SK-N-SH (cell line): ENCODE measurements around the gene XPR1. TPM values are rescaled to one million over a fixed set of nuclear protein-coding genes. Genes with fewer than 3 reads are reported as not detected.

Experiments
- CTCF ChIA-PET: fragments of 300-600, 350-600 bp; formaldehyde crosslinking; extraction: SDS; loops from one replicate; lab custom pipeline; 2021; lab: Yijun Ruan, JAX
- POLR2A ChIA-PET: fragments of 350-600 bp; sonication (Branson Sonifier 250); formaldehyde crosslinking; extraction: SDS; loops from one replicate; lab custom pipeline; 2020; ENCODE audit warnings: antibody characterized with exemption, inconsistent platforms; lab: Yijun Ruan, JAX
- DNase-seq: peaks from one replicate; pipeline ENCODE4 v3.0.0; 2012
- H2AFZ ChIP-seq: fragments of 200-600 bp; sonication (generic); 2 replicates; pipeline ENCODE4 v1.8.1; 2016; ENCODE audit warnings: antibody characterized with exemption, mild to moderate bottlenecking, low read depth
- H3F3A ChIP-seq: fragments of 200-600 bp; sonication (generic); replicated peaks from 2 replicates; pipeline ENCODE3; 2016; ENCODE audit warnings: antibody characterized with exemption, mild to moderate bottlenecking; ENCODE audit not compliant: insufficient read depth
- H3K27ac ChIP-seq, 2 experiments: fragments of 200-500 bp in 1 of 2; fragments of 200-600 bp in 1 of 2; sonication (Bioruptor generic) in 1 of 2; sonication (generic), shearing (Covaris generic) in 1 of 2; 2 replicates each; pipeline versions ENCODE4 v1.5.1 to v1.6.1; 2014 to 2016; ENCODE audit warnings: low read depth in 2 of 2, inconsistent platforms in 1 of 2, low read length in 1 of 2, mild to moderate bottlenecking in 1 of 2, mixed read lengths in 1 of 2
- H3K27me3 ChIP-seq: fragments of 200-600 bp; sonication (generic), shearing (Covaris generic); 2 replicates; pipeline ENCODE4 v1.6.1; 2016; ENCODE audit warnings: mixed run types; ENCODE audit not compliant: insufficient read depth
- H3K36me3 ChIP-seq, 2 experiments: fragments of 200-500 bp in 1 of 2; fragments of 200-600 bp in 1 of 2; sonication (Bioruptor generic) in 1 of 2; sonication (generic) in 1 of 2; replicated peaks in 1 of 2; 2 replicates each; pipeline versions ENCODE3 to v1.5.1; 2014 to 2016; ENCODE audit warnings: low read length in 1 of 2, mild to moderate bottlenecking in 1 of 2; ENCODE audit not compliant: insufficient read depth in 2 of 2, control insufficient read depth in 1 of 2
- H3K4me1 ChIP-seq, 2 experiments: fragments of 200-500 bp in 1 of 2; fragments of 200-600 bp in 1 of 2; sonication (Bioruptor generic) in 1 of 2; sonication (generic), shearing (Covaris generic) in 1 of 2; 2 replicates each; pipeline versions ENCODE4 v1.5.1 to v1.6.1; 2014 to 2016; ENCODE audit warnings: low read depth in 1 of 2, low read length in 1 of 2, mixed run types in 1 of 2; ENCODE audit not compliant: insufficient read depth in 2 of 2, control insufficient read depth in 1 of 2
- H3K4me2 ChIP-seq: fragments of 200-600 bp; sonication (generic), shearing (Covaris generic); 2 replicates; pipeline ENCODE4 v1.6.1; 2017; ENCODE audit warnings: mixed run types
- H3K4me3 ChIP-seq, 2 experiments: fragments of 200-500 bp in 1 of 2; fragments of 200-600 bp in 1 of 2; sonication (Bioruptor generic) in 1 of 2; sonication (generic), shearing (Covaris generic) in 1 of 2; 2 replicates each; pipeline versions ENCODE4 v1.5.1 to v1.8.1; 2014 to 2016; ENCODE audit warnings: low read depth in 2 of 2, inconsistent platforms in 1 of 2, low read length in 1 of 2, mild to moderate bottlenecking in 1 of 2, mixed read lengths in 1 of 2, moderate library complexity in 1 of 2
- H3K79me2 ChIP-seq: fragments of 200-600 bp; sonication (generic); 2 replicates; pipeline ENCODE4 v1.8.1; 2017; ENCODE audit warnings: mild to moderate bottlenecking; ENCODE audit not compliant: insufficient read depth
- H3K9ac ChIP-seq: fragments of 200-600 bp; sonication (generic); 2 replicates; pipeline ENCODE4 v1.6.1; 2017; ENCODE audit warnings: mixed run types
- H3K9me2 ChIP-seq: fragments of 200-600 bp; sonication (generic); 2 replicates; pipeline ENCODE4 v1.6.1; 2017; ENCODE audit warnings: mixed run types
- H3K9me3 ChIP-seq: fragments of 200-600 bp; sonication (generic); 2 replicates; pipeline ENCODE4 v1.6.1; 2017; ENCODE audit warnings: mixed run types, mild to moderate bottlenecking, moderate library complexity
- H4K20me1 ChIP-seq: fragments of 200-600 bp; sonication (generic); 2 replicates; pipeline ENCODE4 v1.6.1; 2017; ENCODE audit warnings: mild to moderate bottlenecking, mixed run types; ENCODE audit not compliant: insufficient read depth
- EP300 ChIP-seq, 2 experiments: IDR thresholded peaks; 2 replicates each; pipeline versions ENCODE4 v1.4.0 to v1.6.1; 2012; ENCODE audit warnings: borderline replicate concordance in 1 of 2, low read depth in 1 of 2, low read length in 1 of 2
- JUND ChIP-seq: IDR thresholded peaks from 2 replicates; pipeline ENCODE4 v1.4.0; 2012
- MEF2A ChIP-seq: IDR thresholded peaks from 2 replicates; pipeline ENCODE4 v1.4.0; 2012; ENCODE audit warnings: low read depth, borderline replicate concordance
- PBX3 ChIP-seq: IDR thresholded peaks from 2 replicates; pipeline ENCODE4; 2012
- POLR2AphosphoS5 ChIP-seq: IDR thresholded peaks from 2 replicates; pipeline ENCODE4 v1.6.1; 2012; ENCODE audit warnings: low read depth, low read length
- REST ChIP-seq: IDR thresholded peaks from 2 replicates; pipeline ENCODE4 v1.6.1; 2012; ENCODE audit warnings: mild to moderate bottlenecking, low read depth, low read length, moderate library complexity
- RFX5 ChIP-seq: IDR thresholded peaks from 2 replicates; pipeline ENCODE4 v1.6.1; 2012; ENCODE audit warnings: mild to moderate bottlenecking, improper control_type of control experiment, low read length
- SIN3A ChIP-seq: IDR thresholded peaks from 2 replicates; pipeline ENCODE4 v1.6.1; 2012; ENCODE audit warnings: low read depth, mild to moderate bottlenecking, low read length, moderate library complexity, borderline replicate concordance
- TCF12 ChIP-seq: IDR thresholded peaks from 2 replicates; pipeline ENCODE4 v1.4.0; 2012
- TEAD4 ChIP-seq: IDR thresholded peaks from 2 replicates; pipeline ENCODE4 v1.4.0; 2012; ENCODE audit warnings: mild to moderate bottlenecking, borderline replicate concordance; ENCODE audit not compliant: insufficient read depth
- USF1 ChIP-seq: IDR thresholded peaks from 2 replicates; pipeline ENCODE4 v1.4.0; 2012; ENCODE audit warnings: low read depth, borderline replicate concordance
- USF2 ChIP-seq: fragments of 150-350 bp; IDR thresholded peaks from 2 replicates; pipeline ENCODE4 v1.6.1; 2017; ENCODE audit warnings: antibody characterized with exemption, low read length, low read depth, borderline replicate concordance
- YY1 ChIP-seq: IDR thresholded peaks from 2 replicates; pipeline ENCODE4 v1.4.0; 2012; ENCODE audit warnings: low read depth, mild to moderate bottlenecking
- whole genome bisulfite sequencing: methylation state at CpG from one replicate; pipeline ENCODE4 v1.1.6; 2017; ENCODE audit warnings: low lambda C conversion rate; 5-methylcytosine and 5-hydroxymethylcytosine counted together
- polyA plus RNA-seq, 3 experiments: library from polyadenylated mRNA; depleted of rRNA; stranded (reverse); fragments of >200 nt; gene quantifications; 2 replicates each; pipeline ENCODE4 v1.2.3, GENCODE V29; 2012

XPR1 gene
- polyA plus RNA-seq, 1 of the 3 experiments (the other 2 are of a cell fraction): 7.9 TPM

- TF ChIP-seq REST (no peak), PBX3 (no peak), JUND (no peak), MEF2A (no peak), USF2 (no peak), TCF12 (no peak), EP300 (IDR thresholded peaks at IDR 0.05; ENCODE audit: borderline replicate concordance in 1 of 2, low read depth in 1 of 2, low read length in 1 of 2) (no peak), SIN3A (no peak), YY1 (no peak), POLR2AphosphoS5 (no peak)
- TF ChIP-seq, all 33 proteins: peak for 0
These were observed 14.3 kb downstream of the XPR1 start (continued) for GRCh38 chr1:180646093-180646492.

GRCh38 chr1:180646547-180646946 lies 14.7 kb downstream of the XPR1 start:
- Histone ChIP-seq H4K20me1 (0 out of 2 replicates have a peak, but pooled peaks cover 4% of the 10 kb centered on the region), H3K4me1 (peaks cover 9% of the 10 kb centered on the region in 2 experiments; a peak in 3 of 4 replicates), H3K79me2 (peaks cover 32% of the 10 kb centered on the region), H3K27me3 (no peaks in the 10 kb centered on the region), H3K27ac (no peak overlapping the region), H3F3A (no peaks in the 10 kb centered on the region), H3K4me3 (no peak overlapping the region), H3K4me2 (no peak overlapping the region), H3K9me2 (no peaks in the 10 kb centered on the region), H3K9me3 (no peaks in the 10 kb centered on the region), H2AFZ (no peak overlapping the region), H3K36me3 (peaks cover under 1 to 8% of the 10 kb centered on the region in 2 experiments), H3K9ac (no peak overlapping the region)
- CTCF ChIA-PET: no interaction called here
- TF ChIP-seq USF2 (no peak), USF1 (no peak), RFX5 (no peak), TEAD4 (no peak)
- WGBS: 96% methylated on average over 4 of the region's 4 CpGs
- POLR2A ChIA-PET: no interaction called here
- no peak for DNase-seq
